Breast epithelium (tissue), 3 donors: Measurements from ENCODE around the gene SMIM1.

Experiments
- POLR2A ChIP-seq: fragments of 450-650 bp; IDR thresholded peaks from one replicate; pipeline ENCODE4 v1.6.1; 2016; ENCODE audit warnings: antibody characterized with exemption, mild to moderate bottlenecking, moderate library complexity
- POLR2AphosphoS5 ChIP-seq, 3 donors: sonication (generic); formaldehyde crosslinking; IDR thresholded peaks; one replicate each; pipeline ENCODE4 v1.6.1; 2017; ENCODE audit warnings: antibody characterized with exemption in 3 of 3
- TF ChIP-seq, protein P1 (sequence below), 3 donors: fragments of 450-650 bp; IDR thresholded peaks; one replicate each; pipeline ENCODE4 v1.5.1; 2016 to 2017; ENCODE audit warnings: antibody characterized with exemption in 3 of 3, mild to moderate bottlenecking in 3 of 3, moderate library complexity in 3 of 3

DNA sequence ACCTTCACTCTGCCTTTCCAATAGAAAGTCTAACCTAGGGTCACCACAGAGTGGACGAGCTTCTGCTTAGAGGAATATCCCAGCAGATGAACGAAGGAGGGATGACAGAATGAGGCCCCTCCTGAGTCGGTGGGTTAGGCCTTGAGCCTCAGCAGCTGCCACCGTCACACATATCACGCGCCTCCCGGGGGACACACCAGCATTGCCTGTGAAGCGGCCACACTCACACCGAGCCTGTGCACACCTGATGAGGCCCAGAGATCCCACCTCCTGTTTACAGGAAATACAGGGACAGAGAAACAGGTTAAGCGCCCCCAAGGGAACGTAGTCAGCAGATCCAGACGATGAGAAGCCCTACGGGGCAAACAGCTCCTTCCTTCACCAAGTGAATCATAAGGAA, 48.9 kb downstream of the SMIM1 start:
- TF ChIP-seq, protein P1, sequence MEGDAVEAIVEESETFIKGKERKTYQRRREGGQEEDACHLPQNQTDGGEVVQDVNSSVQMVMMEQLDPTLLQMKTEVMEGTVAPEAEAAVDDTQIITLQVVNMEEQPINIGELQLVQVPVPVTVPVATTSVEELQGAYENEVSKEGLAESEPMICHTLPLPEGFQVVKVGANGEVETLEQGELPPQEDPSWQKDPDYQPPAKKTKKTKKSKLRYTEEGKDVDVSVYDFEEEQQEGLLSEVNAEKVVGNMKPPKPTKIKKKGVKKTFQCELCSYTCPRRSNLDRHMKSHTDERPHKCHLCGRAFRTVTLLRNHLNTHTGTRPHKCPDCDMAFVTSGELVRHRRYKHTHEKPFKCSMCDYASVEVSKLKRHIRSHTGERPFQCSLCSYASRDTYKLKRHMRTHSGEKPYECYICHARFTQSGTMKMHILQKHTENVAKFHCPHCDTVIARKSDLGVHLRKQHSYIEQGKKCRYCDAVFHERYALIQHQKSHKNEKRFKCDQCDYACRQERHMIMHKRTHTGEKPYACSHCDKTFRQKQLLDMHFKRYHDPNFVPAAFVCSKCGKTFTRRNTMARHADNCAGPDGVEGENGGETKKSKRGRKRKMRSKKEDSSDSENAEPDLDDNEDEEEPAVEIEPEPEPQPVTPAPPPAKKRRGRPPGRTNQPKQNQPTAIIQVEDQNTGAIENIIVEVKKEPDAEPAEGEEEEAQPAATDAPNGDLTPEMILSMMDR (IDR thresholded peaks at IDR 0.05) = no peak
- TF ChIP-seq POLR2A (no peak), POLR2AphosphoS5 (IDR thresholded peaks at IDR 0.05) (no peak)
